GM12873 (cell line): ENCODE data around the gene DCTN4.

ENCODE experiments used
- CTCF ChIP-seq: IDR thresholded peaks from 2 replicates; pipeline ENCODE4 v1.5.1; 2012; ENCODE audit warnings: low read depth, mild to moderate bottlenecking, moderate library complexity, low read length, control low read depth; ENCODE audit not compliant: insufficient read depth; ENCODE audit errors: missing control alignments

DCTN4 gene

GRCh38 chr5:150763023-150763769 lies 4.4 kb upstream of the DCTN4 start:
- no peak for TF ChIP-seq CTCF

GRCh38 chr5:150762211-150762610 lies 3.4 kb upstream of the DCTN4 start:
- no peak for TF ChIP-seq CTCF

GRCh38 chr5:150759334-150759583 lies 442 bp upstream of the DCTN4 start:
- TF ChIP-seq CTCF, result no peak

- no peak for TF ChIP-seq CTCF
Measured at GRCh38 chr5:150758203-150758530, 650 bp downstream of the DCTN4 start.

GRCh38 chr5:150757087-150757649 lies 1.6 kb downstream of the DCTN4 start:
- no peak for TF ChIP-seq CTCF

- TF ChIP-seq CTCF, result no peak
Measured at GRCh38 chr5:150753863-150754262, 5.0 kb downstream of the DCTN4 start.

- TF ChIP-seq CTCF, result no peak
Measured at GRCh38 chr5:150753463-150753862, 5.4 kb downstream of the DCTN4 start.
